Activated B cell treated with CpG ODN at 0.5 μM for 24 hours (primary cell): ENCODE data around the gene CEP295NL. TPM values are rescaled to one million over a fixed set of nuclear protein-coding genes. Genes with fewer than 3 reads are reported as not detected.

ENCODE experiments used
- ATAC-seq: fragments of 200-7000 bp; cut with Tn5 transposase; one replicate; pipeline ENCODE4 v1.10.0; 2021; ENCODE audit warnings: low read depth, mild to moderate bottlenecking, moderate library complexity
- CTCF ChIA-PET: fragments of 350-600 bp; sonication (Branson Sonifier 250); formaldehyde crosslinking; loops from one replicate; lab custom pipeline; 2021; ENCODE audit warnings: antibody characterized with exemption; lab: Charles Lee
- POLR2A ChIA-PET: fragments of 350-600 bp; sonication (Branson Sonifier 250); formaldehyde crosslinking; loops from one replicate; lab custom pipeline; 2021; ENCODE audit warnings: antibody characterized with exemption; lab: Charles Lee
- DNase-seq: peaks from one replicate; pipeline ENCODE4 v3.0.0; 2022
- H3K27ac Mint-ChIP-seq: one replicate; pipeline ENCODE4 v1.8.0; 2020; ENCODE audit warnings: mixed read lengths
- H3K27me3 Mint-ChIP-seq: one replicate; pipeline ENCODE4 v1.8.0; 2021; ENCODE audit warnings: mixed read lengths
- H3K36me3 Mint-ChIP-seq: one replicate; pipeline ENCODE4 v1.8.0; 2021; ENCODE audit warnings: low read depth, mixed read lengths
- H3K4me1 Mint-ChIP-seq: one replicate; pipeline ENCODE4 v1.8.0; 2021; ENCODE audit warnings: mixed read lengths
- H3K4me3 Mint-ChIP-seq: one replicate; pipeline ENCODE4 v1.8.0; 2020; ENCODE audit warnings: mild to moderate bottlenecking, mixed read lengths
- H3K9me3 Mint-ChIP-seq: one replicate; pipeline ENCODE4 v1.8.0; 2020; ENCODE audit warnings: mixed read lengths
- intact Hi-C: fragments of 100-400 bp; cut with micrococcal nuclease; formaldehyde crosslinking; loops from one replicate; pipeline ENCODE4 v1.15.1; 2024
- total RNA-seq: library from RNA; stranded (reverse); gene quantifications from 2 replicates; pipeline ENCODE4 v1.2.3, GENCODE V29; 2022
- TF ChIP-seq, protein P1 (sequence below): fragments of 200-600 bp; IDR thresholded peaks from one replicate; pipeline ENCODE4 v1.8.0; 2022; ENCODE audit warnings: antibody characterized with exemption, mild to moderate bottlenecking

The CEP295NL gene
- total RNA-seq, 1 donor from 2014 or later, result 0.55 TPM

DNA sequence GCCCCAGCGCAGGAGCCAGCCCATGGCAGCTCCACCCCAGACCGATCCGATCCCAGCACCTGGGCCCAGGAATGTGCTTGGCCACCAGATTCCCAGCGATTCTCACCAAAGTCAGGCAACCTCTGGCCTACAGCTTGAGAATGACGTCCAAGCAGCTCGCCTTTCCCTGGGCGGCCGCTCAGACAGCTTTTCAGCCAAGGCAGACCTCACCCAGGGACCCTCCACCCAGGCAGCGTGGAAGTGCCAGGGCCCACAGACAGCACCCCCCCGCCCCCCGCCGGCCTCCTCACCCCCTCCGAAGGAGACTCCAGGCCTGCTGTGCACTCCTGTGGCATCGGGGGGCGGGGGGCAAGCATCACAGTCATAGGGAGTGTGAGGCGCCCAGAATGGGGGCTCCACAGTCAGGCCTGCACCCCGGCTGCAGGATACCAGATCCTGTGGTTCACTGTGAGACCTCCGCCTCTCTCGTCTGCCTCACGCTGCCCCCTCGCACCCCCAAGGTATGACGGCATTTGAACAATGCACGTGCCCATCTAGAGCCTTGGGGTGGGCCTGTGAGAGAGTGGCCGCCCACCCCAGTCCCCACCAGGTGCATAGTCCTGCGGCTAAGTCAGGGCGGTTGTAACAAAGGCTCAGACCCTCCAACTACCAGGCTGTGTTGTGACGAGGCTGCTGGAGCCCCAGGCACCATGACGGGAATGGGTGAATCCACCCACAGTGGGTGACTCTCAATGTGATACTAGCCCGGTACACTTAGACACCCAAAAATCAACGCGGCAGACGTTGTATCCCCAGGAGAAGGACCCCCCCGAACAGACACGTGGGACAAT is 6.0 kb downstream of the CEP295NL start:
- DNase-seq (no peak), ATAC-seq (no peak)
- Mint-ChIP-seq H3K4me1 (peaks cover 18% of the 10 kb centered on the region), H3K27ac (no peak overlapping the region), H3K4me3 (no peak overlapping the region), H3K9me3 (no peaks in the 10 kb centered on the region), H3K36me3 (peaks cover 5% of the 10 kb centered on the region), H3K27me3 (no peaks in the 10 kb centered on the region)
- CTCF ChIA-PET, result no interaction called here
- TF ChIP-seq, protein P1, sequence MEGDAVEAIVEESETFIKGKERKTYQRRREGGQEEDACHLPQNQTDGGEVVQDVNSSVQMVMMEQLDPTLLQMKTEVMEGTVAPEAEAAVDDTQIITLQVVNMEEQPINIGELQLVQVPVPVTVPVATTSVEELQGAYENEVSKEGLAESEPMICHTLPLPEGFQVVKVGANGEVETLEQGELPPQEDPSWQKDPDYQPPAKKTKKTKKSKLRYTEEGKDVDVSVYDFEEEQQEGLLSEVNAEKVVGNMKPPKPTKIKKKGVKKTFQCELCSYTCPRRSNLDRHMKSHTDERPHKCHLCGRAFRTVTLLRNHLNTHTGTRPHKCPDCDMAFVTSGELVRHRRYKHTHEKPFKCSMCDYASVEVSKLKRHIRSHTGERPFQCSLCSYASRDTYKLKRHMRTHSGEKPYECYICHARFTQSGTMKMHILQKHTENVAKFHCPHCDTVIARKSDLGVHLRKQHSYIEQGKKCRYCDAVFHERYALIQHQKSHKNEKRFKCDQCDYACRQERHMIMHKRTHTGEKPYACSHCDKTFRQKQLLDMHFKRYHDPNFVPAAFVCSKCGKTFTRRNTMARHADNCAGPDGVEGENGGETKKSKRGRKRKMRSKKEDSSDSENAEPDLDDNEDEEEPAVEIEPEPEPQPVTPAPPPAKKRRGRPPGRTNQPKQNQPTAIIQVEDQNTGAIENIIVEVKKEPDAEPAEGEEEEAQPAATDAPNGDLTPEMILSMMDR, result no peak
- POLR2A ChIA-PET, result no interaction called here
- intact Hi-C loops, result no loop called here

DNA sequence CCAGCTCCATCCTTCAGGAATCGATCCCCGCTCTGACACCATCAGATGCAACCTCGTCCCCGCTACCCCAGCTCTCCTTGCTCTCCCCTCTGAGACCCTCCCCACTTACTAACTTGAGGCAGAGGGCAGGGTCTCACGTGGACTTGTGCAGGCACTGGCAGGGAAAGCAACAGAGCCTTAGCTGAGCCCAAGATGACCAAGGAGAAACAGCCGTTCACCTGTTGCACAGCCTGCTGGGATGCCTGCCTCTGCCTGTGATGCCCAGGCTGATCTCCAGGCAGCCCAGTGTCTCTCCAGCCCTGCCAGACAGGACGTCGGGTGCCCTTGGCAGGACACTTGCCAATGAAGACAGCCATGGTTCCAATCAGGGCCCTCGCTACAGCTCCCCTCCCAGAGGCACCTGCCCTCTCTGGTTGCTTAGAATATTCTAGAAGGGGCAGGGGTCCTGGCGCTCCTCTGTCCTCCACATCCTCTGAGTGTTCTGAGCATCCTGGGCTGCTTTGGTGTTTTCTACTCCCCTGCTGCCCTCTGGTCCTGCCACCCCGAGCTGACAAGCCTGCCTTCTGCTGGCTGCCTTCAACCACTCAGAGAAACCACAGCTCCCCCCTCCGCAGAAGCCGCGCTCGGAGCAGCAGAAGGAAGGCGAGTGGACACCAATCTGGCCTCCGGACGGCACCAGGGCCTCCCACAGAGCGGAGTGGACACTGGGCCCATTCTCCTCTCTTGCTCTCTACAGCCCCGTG is 6.7 kb downstream of the CEP295NL start:
- H3K4me3 Mint-ChIP-seq, result no peak overlapping the region
- no peak for DNase-seq
- intact Hi-C loops, result no loop called here
- ChIA-PET CTCF (no interaction called here), POLR2A (no interaction called here)
- no peak for ATAC-seq
- H3K27me3 Mint-ChIP-seq, result no peaks in the 10 kb centered on the region
- TF ChIP-seq, protein P1, result no peak
- H3K9me3 Mint-ChIP-seq, result no peaks in the 10 kb centered on the region
- H3K36me3 Mint-ChIP-seq, result peaks cover 5% of the 10 kb centered on the region
- no peak overlapping the region for H3K27ac Mint-ChIP-seq
- peaks cover 26% of the 10 kb centered on the region for H3K4me1 Mint-ChIP-seq

DNA sequence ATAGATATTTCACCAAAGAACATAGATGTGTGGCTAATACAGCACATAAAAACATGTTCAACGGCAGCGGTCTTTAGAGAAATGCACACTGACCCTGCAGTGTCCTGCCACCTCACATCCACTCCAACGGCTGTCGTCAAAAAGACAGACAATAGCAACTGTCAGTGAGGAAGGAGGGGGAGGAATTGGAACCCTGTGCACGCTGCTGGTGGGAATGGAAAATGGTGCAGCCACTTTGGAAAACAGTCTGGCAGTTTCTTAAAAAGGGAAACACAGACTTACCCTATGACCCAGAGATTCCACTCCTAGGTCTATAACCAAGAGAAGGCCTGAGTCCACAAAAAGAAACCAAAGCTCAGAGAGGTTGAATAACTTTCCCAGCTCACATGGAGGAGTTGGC is 7.7 kb downstream of the CEP295NL start:
- no peak for DNase-seq
- no peaks in the 10 kb centered on the region for H3K9me3 Mint-ChIP-seq
- CTCF ChIA-PET, result no interaction called here

DNA sequence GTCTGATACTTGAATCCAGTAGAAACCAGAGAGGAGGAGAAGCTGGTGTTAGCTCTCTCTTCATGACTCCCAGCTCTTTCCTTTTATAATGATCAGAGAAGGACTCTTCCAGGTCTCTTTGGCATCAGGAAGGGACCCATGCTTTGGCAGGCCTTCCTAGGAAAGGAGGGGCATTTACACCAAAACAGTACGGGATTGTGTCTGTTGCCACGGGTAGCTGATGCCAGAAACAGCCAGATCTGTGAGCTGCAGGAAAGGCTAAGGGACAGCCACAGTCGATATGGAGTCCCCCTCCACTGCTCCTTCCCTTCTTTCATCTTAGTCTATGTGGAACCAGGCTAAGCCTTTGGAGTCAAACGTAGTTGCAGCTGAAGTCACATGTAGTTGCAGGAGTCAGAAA is 9.3 kb downstream of the CEP295NL start:
- DNase-seq (no peak), ATAC-seq (no peak)
- ChIA-PET POLR2A (interaction anchor here (0.6 to 0.8 kb wide), 2 partner anchors 11 to 125 kb away, joined by 4 read pairs; no protein-coding TSS in a partner anchor), CTCF (interaction anchor here (1.2 kb wide), 1 partner anchor 78 kb away, joined by 4 read pairs; no protein-coding TSS in a partner anchor)
- H3K36me3 Mint-ChIP-seq, result peaks cover 5% of the 10 kb centered on the region
- TF ChIP-seq, protein P1, result no peak
- H3K4me1 Mint-ChIP-seq, result peaks cover 51% of the 10 kb centered on the region
- H3K27ac Mint-ChIP-seq, result no peak overlapping the region
- intact Hi-C loops, result loop anchor here (5.0 kb wide), 1 partner anchor 111 kb away; the partner anchor contains the start of gene CYTH1
- no peaks in the 10 kb centered on the region for H3K27me3 Mint-ChIP-seq
- H3K9me3 Mint-ChIP-seq, result no peaks in the 10 kb centered on the region
- no peak overlapping the region for H3K4me3 Mint-ChIP-seq

More for the DNA sequence above, 7.7 kb downstream of the CEP295NL start:
- peaks cover 5% of the 10 kb centered on the region for H3K36me3 Mint-ChIP-seq
- TF ChIP-seq, protein P1, result no peak
- H3K27me3 Mint-ChIP-seq, result no peaks in the 10 kb centered on the region
- POLR2A ChIA-PET, result no interaction called here
- H3K4me3 Mint-ChIP-seq, result no peak overlapping the region
- peaks cover 35% of the 10 kb centered on the region for H3K4me1 Mint-ChIP-seq
- H3K27ac Mint-ChIP-seq, result no peak overlapping the region
- intact Hi-C loops, result no loop called here
- ATAC-seq, result no peak

DNA sequence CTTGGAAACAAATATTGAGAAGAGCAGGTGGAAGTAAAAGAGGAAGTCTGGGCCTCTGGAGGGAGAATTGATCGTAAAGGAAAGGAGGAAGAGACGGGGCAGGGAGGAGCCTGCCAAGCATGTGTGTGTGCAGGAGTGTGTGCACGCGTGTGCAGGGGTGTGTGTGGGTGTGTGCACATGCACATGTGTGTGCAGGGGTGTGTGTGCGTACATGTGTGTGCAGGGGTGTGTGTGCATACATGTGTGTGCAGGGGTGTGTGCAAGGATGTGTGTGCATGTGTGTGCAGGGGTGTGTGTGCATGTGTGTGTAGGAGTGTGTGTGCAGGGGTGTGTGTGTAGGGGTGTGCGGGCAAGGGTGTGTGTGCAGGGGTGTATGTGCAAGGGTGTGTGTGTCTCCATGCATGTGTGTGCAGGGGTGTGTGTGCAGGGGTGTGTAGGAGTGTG is 10.0 kb downstream of the CEP295NL start:
- ChIA-PET CTCF (no interaction called here), POLR2A (no interaction called here)
- Mint-ChIP-seq H3K9me3 (no peaks in the 10 kb centered on the region), H3K27ac (peak overlapping the region; percentile 67), H3K36me3 (peaks cover 5% of the 10 kb centered on the region), H3K4me1 (peaks cover 56% of the 10 kb centered on the region), H3K27me3 (no peaks in the 10 kb centered on the region), H3K4me3 (no peak overlapping the region)
- no peak for DNase-seq
- TF ChIP-seq, protein P1, result no peak
- intact Hi-C loops, result loop anchor here (5.0 kb wide), 1 partner anchor 111 kb away; the partner anchor contains the start of gene CYTH1
- ATAC-seq, result no peak
